H1 (cell line): Measurements from ENCODE around the gene DMAC2L. TPM values are rescaled to one million over a fixed set of nuclear protein-coding genes. Genes with fewer than 3 reads are reported as not detected.

Experiments
- CHD7 ChIP-seq: fragments of 300-600 bp; sonication (generic); IDR thresholded peaks from 2 replicates; pipeline ENCODE4 v1.7.1; 2012; ENCODE audit warnings: low read length, moderate library complexity, mild to moderate bottlenecking, inconsistent platforms; ENCODE audit not compliant: insufficient replicate concordance
- HDAC6 ChIP-seq: IDR thresholded peaks from one replicate; pipeline ENCODE4 v1.7.1; 2012; ENCODE audit warnings: low read depth, mild to moderate bottlenecking, inconsistent platforms, low read length, moderate library complexity
- polyA plus RNA-seq, 7 experiments: library from polyadenylated mRNA; depleted of rRNA in 3 of 7; stranded (reverse) in 5 of 7; unstranded in 2 of 7; fragments of >200 nt in 5 of 7; fragments of 200-250 nt in 2 of 7; gene quantifications; 1 replicate in 5 of 7; 2 replicates in 1 of 7; 4 replicates in 1 of 7; pipeline versions ENCODE4 v1.2.1 to v1.2.3, GENCODE V29; 2011 to 2013; ENCODE audit warnings: missing spikeins in 2 of 7, mixed read lengths in 2 of 7
- total RNA-seq: library from RNA; stranded (reverse); fragmentation: NEBNext Ultra II Directional; extraction: Animal tissue kit (Norgen Biotek cat#: 25700); gene quantifications from 2 replicates; pipeline ENCODE4 v1.2.1, GENCODE V29; 2021

The DMAC2L gene
- total and polyA plus RNA-seq, 2 of the 8 experiments (the other 6 are each of a cell fraction or from before 2014, with no cell fraction given), result 20.3 to 28.9 TPM

DNA sequence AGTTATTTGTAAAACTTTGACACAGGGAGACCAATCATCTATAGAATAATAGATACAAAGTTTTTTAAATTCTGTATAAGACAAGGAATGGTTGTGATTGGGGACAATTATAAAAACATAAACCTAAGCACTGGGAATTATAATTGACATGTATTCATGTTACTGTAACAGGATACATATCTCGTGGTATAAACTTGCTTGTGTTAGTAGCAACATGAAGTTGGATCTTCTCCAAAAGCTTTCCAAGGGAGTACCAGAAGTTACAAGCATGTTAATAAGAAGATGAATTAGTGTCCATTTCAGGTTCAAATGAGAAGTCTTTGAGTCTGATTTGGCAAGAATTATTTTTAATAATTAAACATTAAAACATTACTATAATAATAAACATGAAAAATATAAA is 42.4 kb downstream of the DMAC2L start (continued):
- TF ChIP-seq CHD7, result no peak
- TF ChIP-seq HDAC6, result no peak
